Stimulated activated naive CD8-positive, alpha-beta T cell treated with anti-CD3 and anti-CD28 coated beads, Interleukin-15, Interleukin-2, amounts not matched to agents 100 ng/mL and 50 ng/mL, for 24 hours (primary cell): ENCODE results near the gene DPM3.
A peak's percentile ranks its signal among the peaks of the same experiment; 100 is the strongest.
"Not testable (repeated sequence)": the region's sequence is repeated elsewhere in the genome, so short reads cannot be mapped to it uniquely, and the experiment has no call there.

Source experiments
- H3K27ac Mint-ChIP-seq: one replicate; pipeline ENCODE4 v1.8.0; 2021; ENCODE audit warnings: mild to moderate bottlenecking, mixed read lengths
- H3K27me3 Mint-ChIP-seq: one replicate; pipeline ENCODE4 v1.8.0; 2021; ENCODE audit warnings: mixed read lengths
- H3K36me3 Mint-ChIP-seq: one replicate; pipeline ENCODE4 v1.8.0; 2021; ENCODE audit warnings: low read depth, mixed read lengths
- H3K4me1 Mint-ChIP-seq: one replicate; pipeline ENCODE4 v1.8.0; 2021; ENCODE audit warnings: low read depth, mixed read lengths
- H3K4me3 Mint-ChIP-seq: one replicate; pipeline ENCODE4 v1.8.0; 2021; ENCODE audit warnings: mild to moderate bottlenecking, mixed read lengths
- H3K9me3 Mint-ChIP-seq: one replicate; pipeline ENCODE4 v1.8.0; 2021; ENCODE audit warnings: mixed read lengths

Gene DPM3, protein sequence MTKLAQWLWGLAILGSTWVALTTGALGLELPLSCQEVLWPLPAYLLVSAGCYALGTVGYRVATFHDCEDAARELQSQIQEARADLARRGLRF

DNA sequence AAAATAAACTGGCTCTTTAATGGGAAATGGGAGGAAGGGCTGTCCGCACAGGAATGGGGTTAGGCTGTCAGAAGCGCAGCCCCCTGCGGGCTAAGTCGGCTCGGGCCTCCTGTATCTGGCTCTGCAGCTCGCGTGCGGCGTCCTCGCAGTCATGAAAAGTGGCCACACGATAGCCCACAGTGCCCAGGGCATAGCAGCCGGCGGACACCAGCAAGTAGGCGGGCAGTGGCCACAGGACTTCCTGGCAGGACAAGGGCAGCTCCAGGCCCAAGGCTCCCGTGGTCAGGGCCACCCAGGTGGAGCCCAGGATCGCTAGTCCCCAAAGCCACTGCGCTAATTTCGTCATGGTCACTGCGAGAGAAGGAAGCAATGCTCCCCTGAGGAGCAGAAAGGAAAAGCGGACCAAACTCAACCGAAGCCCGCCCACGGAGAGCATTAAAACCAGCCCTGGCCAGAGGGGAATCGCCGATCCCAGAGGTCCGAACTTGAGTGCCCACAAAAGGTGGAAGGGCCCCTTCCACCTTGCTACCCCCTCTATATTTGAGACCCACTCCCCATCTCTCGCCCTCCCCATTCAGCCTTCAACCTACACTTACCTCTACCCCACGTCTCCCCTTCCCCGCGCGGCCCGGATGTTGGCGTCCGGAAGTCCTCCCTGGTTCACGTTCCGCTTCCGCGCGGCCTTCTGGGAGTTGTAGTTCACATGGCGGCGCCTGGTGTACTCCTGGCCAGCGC lies at the start of gene DPM3:
DPM3 (minus strand) TSS at position 637 of the 735 bp plus-strand sequence; CDS start at position 346, 291 bp downstream.
- peaks cover 41% of the 10 kb centered on the region for H3K4me1 Mint-ChIP-seq
- H3K27me3 Mint-ChIP-seq: no peaks in the 10 kb centered on the region
- peak within 1 kb of the TSS; percentile 81 for H3K27ac Mint-ChIP-seq
- peak within 1 kb of the TSS; percentile 93 for H3K4me3 Mint-ChIP-seq
- peaks cover 23% of the 10 kb centered on the region for H3K36me3 Mint-ChIP-seq
- H3K9me3 Mint-ChIP-seq: no peaks in the 10 kb centered on the region

DNA sequence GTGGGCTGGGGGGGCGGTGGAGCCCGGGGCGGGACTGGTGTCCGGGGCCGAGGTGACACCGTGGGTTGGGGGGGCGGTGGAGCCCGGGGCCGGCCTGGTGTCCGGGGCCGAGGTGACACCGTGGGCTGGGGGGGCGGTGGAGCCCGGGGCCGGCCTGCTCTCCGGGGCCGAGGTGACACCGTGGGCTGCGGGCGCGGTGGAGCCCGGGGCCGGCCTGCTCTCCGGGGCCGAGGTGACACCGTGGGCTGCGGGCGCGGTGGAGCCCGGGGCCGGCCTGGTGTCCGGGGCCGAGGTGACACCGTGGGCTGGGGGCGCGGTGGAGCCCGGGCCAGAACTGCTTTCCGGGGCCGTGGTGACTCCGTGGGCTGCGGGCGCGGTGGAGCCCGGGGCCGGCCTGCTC lies 49.6 kb upstream of the DPM3 start:
- peaks cover 31% of the 10 kb centered on the region for H3K4me1 Mint-ChIP-seq
- not testable (repeated sequence) for H3K27ac Mint-ChIP-seq, H3K27me3 Mint-ChIP-seq, H3K36me3 Mint-ChIP-seq, H3K4me3 Mint-ChIP-seq, H3K9me3 Mint-ChIP-seq

DNA sequence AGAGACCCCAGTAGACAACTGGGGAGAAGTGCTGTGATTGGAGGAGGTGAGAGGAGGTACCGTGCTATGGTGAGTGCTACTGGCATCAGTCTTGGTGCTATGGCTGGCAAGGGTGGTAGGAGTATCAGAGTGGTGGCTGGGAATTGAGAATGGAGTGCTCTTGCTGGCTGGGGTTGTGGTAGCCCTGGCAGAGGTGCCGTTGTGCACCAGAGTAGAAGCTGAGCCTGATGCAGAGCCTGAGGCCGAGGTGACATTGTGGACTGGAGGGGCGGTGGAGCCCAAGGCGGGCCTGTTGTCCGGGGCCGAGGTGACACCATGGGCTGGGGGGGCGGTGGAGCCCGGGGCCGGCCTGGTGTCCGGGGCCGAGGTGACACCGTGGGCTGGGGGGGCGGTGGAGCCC lies 47.9 kb upstream of the DPM3 start:
- H3K27me3 Mint-ChIP-seq: no peaks in the 10 kb centered on the region
- H3K9me3 Mint-ChIP-seq: no peaks in the 10 kb centered on the region
- H3K36me3 Mint-ChIP-seq: no peaks in the 10 kb centered on the region
- H3K4me3 Mint-ChIP-seq: no peak overlapping the region
- H3K27ac Mint-ChIP-seq: peak overlapping the region; percentile 28
- peaks cover 21% of the 10 kb centered on the region for H3K4me1 Mint-ChIP-seq

DNA sequence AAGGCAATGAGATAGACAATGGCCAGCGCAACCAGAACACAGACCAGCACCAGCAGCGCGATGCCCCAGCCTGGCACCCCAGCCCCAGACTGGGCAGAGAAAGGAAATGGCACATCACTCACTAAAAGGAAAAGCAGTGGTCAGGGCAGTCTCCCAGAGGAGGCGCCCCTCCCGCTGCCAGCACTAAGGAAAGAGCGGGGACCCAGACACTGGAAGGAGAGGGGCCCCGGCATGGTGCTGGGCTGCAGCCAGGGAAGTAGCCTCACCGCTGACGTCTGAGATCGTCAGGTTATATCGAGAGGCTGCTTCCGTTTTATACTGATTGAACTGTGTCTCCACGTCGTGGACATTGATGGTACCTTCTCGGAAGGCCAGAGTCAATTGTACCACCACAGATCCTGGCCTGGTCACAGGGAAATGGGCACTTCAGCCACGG lies 47.1 kb upstream of the DPM3 start:
- no peak overlapping the region for H3K27ac Mint-ChIP-seq

DNA sequence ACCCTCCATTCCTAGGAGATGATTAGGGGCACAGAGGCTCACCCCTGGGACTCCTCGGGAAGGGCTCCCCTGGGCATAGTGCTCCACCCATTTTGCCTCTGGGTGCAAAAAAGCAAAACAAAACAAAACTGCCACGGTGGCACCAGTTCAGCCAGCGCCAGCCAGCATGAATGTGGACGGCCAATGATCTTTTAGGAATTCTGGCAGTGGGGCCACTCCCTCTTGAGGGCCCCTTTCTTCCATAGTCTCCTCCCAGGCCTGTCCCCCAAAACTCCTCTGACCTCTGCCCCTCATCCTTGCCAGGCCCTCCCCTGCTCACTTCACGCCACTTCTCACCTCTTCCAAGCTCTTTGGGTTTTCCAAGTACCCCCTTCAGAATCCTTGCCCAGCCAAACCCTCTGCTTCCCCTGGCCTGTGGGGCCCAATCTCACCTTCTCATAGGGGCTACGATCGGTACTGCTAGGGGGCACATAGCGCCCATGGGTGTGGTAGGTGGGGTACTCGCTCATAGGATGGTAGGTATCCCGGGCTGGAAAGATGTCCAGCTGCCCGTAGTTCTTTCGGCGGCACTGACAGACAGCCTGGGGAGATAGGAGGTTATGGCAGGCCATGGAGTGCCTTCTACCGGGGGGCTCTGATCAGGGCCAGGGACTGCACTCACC lies 46.6 kb upstream of the DPM3 start:
- H3K4me1 Mint-ChIP-seq: peaks cover 10% of the 10 kb centered on the region
- no peak overlapping the region for H3K4me3 Mint-ChIP-seq
- H3K27me3 Mint-ChIP-seq: no peaks in the 10 kb centered on the region
- H3K27ac Mint-ChIP-seq: no peak overlapping the region
- H3K9me3 Mint-ChIP-seq: no peaks in the 10 kb centered on the region
- no peaks in the 10 kb centered on the region for H3K36me3 Mint-ChIP-seq

More for the DNA sequence above, 47.1 kb upstream of the DPM3 start:
- Mint-ChIP-seq H3K36me3 (no peaks in the 10 kb centered on the region), H3K9me3 (no peaks in the 10 kb centered on the region), H3K27me3 (no peaks in the 10 kb centered on the region), H3K4me3 (no peak overlapping the region), H3K4me1 (peaks cover 15% of the 10 kb centered on the region)

DNA sequence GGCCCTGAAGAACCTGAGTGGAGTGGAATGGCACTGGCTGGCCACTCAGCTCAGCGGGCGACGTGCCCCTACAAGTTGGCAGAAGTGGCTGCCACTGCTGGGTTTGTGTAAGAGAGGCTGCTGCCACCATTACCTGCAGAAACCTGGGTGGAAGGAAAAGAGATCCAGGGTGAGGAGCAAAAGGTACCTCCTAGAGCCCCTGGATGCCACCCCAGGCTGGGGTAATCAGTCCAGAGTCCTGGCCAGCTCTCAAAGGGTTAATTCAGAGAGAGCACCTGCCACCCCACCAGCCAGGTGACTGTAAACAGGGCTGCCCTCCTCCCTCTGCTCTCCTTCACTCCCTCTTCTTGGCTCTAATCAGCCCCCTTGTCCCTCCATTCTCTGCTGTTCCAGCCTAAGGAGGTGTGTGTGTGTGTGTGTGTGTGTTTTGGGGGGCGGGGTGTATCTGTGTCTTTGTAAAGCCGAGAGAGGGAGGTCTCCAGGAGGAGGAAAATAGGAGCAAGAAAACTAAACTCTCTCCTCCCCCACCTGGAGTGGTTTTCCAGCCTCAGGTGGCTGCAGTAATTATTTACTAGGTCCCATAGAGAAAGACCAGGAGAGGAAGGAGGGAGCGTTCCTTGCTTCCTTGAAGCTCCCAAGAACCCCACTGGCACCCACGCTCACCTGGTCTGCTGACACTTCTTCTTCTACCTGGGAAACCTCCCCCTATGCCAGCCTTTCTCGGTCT lies 45.9 kb upstream of the DPM3 start:
- Mint-ChIP-seq H3K9me3 (no peaks in the 10 kb centered on the region), H3K4me3 (no peak overlapping the region), H3K4me1 (peaks cover 9% of the 10 kb centered on the region), H3K36me3 (no peaks in the 10 kb centered on the region), H3K27me3 (no peaks in the 10 kb centered on the region), H3K27ac (no peak overlapping the region)

DNA sequence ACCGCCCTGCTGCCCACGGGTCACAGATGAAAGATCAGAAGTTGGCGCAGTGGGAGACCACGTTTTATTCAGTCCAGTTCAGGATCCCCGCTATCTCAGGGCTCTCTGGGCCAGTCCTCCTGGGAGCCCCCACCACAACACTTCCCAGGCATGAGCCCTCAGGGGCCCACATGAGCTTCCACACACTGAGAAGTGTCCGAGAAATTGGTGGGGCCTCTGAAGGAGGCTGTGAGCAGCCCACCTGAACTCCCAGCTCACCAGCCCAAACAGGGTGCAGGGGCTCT lies 45.4 kb upstream of the DPM3 start:
- Mint-ChIP-seq H3K4me1 (peaks cover 9% of the 10 kb centered on the region), H3K9me3 (no peaks in the 10 kb centered on the region), H3K27ac (no peak overlapping the region), H3K4me3 (no peak overlapping the region), H3K27me3 (no peaks in the 10 kb centered on the region), H3K36me3 (no peaks in the 10 kb centered on the region)

DNA sequence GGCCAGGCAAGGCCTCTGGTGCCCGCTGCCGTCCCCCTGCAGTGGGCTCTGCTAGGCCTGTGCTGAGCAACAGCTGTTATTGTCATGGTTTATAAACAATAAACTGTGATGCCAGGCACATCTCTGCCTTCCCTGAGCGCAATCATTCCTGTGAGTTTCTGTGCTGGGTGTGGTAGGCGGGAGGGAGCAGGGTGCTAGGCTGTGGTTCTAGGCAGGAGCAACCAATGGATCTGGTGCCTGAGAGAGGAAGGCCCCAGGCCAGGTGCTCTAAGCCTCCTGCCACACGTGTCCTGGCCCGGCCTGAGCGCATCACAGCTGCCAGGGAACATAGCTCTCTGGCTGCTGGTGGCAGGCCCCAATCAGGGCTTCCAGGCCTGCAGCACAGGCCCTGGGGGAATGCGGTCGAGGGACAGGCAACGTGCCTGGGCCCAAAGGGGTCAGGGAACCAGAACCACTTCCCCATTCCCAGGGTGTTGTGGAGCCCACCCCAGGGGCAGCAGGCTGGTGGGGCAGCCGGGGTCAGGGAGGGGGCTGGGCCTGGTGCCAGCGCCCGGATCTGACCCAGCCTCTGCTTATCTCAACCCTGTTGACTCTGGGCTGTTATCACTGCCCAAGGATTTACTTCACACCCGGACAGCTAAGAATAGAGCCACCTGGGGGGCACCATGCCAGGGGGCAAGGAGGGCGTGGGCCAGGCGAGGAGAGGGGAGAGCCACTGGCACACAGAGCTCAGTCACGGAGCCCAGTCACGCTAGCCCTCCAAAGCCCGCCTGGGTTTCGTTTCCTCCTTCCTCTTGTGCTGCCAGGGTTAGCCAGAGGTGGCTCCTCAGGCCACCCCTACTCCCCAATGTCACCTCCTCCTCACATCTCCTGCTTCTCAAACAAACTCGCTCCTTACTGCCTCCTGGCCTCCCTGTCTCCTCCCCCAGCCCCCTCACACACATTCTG lies 44.8 kb upstream of the DPM3 start:
- H3K9me3 Mint-ChIP-seq: no peaks in the 10 kb centered on the region
- H3K36me3 Mint-ChIP-seq: no peaks in the 10 kb centered on the region
- no peaks in the 10 kb centered on the region for H3K27me3 Mint-ChIP-seq
- H3K27ac Mint-ChIP-seq: no peak overlapping the region
- no peak overlapping the region for H3K4me3 Mint-ChIP-seq
- H3K4me1 Mint-ChIP-seq: peaks cover 9% of the 10 kb centered on the region

DNA sequence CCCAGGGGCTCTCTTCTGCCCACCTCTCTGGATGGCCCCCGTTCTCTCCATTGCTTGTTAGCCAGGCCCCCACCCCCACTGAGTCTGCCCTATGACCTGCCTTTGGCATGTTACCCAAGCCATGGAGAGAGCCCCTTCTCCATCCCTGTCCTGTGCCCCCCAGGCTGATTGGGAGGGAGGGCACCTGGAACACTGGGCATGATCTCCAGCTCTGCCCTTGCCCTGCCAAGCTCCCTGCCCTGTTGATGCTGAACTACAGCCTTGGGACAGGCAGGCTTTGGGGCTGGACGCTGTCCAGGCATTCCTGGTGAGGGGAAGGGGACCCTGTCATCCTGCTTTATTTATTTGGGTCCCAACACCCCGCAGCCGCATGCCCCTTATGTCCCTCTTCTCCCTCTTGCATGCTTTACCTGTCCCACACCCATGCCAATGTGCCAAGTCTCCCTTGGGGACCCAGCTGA lies 44.0 kb upstream of the DPM3 start:
- no peak overlapping the region for H3K27ac Mint-ChIP-seq
- H3K27me3 Mint-ChIP-seq: no peaks in the 10 kb centered on the region
- peaks cover 9% of the 10 kb centered on the region for H3K4me1 Mint-ChIP-seq
- no peak overlapping the region for H3K4me3 Mint-ChIP-seq
- no peaks in the 10 kb centered on the region for H3K9me3 Mint-ChIP-seq
- H3K36me3 Mint-ChIP-seq: no peaks in the 10 kb centered on the region

DNA sequence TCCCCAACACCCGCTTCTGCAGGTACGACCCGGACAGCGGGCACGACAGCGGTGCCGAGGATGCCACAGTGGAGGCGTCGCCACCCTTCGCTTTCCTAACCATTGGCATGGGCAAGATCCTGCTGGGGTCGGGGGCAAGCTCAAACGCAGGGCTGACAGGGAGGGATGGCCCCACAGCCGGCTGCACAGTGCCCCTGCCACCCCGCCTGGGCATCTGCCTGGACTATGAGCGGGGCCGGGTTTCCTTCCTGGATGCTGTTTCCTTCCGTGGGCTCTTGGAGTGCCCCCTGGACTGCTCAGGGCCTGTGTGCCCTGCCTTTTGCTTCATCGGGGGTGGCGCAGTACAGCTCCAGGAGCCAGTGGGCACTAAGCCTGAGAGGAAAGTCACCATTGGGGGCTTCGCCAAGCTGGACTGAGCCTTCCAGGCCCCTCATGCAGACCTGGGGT lies 43.5 kb upstream of the DPM3 start:
- H3K4me3 Mint-ChIP-seq: no peak overlapping the region
- H3K36me3 Mint-ChIP-seq: no peaks in the 10 kb centered on the region
- H3K27ac Mint-ChIP-seq: no peak overlapping the region
- no peaks in the 10 kb centered on the region for H3K9me3 Mint-ChIP-seq
- no peaks in the 10 kb centered on the region for H3K27me3 Mint-ChIP-seq
- peaks cover 9% of the 10 kb centered on the region for H3K4me1 Mint-ChIP-seq

DNA sequence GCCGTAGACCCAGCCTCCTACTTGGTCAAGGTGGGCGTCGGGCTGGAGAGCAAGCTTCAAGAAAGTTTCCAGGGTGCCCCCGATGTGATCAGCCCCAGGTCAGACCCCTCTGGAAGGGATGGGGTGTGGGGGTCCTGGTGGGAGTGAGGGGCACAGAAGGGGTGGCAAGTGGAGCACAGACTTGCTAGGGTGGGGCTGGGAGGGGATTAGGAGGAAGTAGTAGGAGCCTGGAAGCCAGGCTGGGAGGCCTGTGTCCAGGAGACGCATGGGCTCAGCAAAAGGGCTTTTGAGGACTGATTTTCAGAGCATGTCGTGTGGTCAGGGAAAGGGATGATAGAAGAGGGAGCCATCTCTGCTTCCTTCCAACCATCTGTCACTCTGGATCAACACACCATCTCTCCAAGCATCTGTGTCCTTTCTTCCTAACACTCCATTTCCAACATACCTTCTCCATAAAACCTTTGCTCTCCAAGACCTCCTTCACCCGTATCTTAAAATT lies 41.8 kb upstream of the DPM3 start:
- Mint-ChIP-seq H3K9me3 (no peaks in the 10 kb centered on the region), H3K27ac (no peak overlapping the region), H3K27me3 (no peaks in the 10 kb centered on the region), H3K4me3 (no peak overlapping the region), H3K36me3 (peaks cover 8% of the 10 kb centered on the region), H3K4me1 (peaks cover 6% of the 10 kb centered on the region)

DNA sequence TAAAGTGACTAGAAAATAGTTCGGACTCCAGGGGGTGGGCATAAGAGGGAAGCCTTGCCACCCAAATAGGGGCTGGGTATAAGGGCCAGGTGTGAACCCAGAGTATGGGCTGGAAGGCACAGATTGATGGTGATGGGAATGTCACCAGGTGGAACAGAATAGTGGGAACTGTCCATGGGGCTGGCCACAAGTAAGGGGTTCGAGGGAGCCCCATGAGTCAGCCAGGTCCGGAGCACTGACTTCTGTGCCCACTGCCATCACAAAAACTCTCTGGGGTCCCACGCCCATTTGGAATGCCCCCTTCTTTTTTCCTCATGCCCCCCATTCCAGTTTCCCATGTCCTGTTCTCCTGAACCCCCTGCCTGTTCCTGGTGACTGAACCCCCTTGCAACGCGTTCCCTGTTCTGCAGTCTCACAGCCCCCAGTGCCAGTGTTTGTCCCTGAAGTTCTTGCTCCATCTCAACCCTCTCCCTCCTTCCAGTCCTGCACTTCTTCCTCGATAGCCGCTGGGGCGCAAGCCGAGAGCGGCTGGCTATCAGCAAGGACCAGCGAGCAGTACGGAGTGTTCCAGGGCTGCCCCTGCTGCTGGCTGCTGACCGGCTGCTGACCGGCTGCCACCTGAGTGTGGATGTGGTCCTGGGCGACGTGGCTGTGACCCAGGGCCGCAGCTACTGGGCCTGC lies 41.2 kb upstream of the DPM3 start:
- H3K4me1 Mint-ChIP-seq: peaks cover 12% of the 10 kb centered on the region
- no peaks in the 10 kb centered on the region for H3K27me3 Mint-ChIP-seq
- no peak overlapping the region for H3K27ac Mint-ChIP-seq
- no peak overlapping the region for H3K4me3 Mint-ChIP-seq
- no peaks in the 10 kb centered on the region for H3K9me3 Mint-ChIP-seq
- peaks cover 8% of the 10 kb centered on the region for H3K36me3 Mint-ChIP-seq

DNA sequence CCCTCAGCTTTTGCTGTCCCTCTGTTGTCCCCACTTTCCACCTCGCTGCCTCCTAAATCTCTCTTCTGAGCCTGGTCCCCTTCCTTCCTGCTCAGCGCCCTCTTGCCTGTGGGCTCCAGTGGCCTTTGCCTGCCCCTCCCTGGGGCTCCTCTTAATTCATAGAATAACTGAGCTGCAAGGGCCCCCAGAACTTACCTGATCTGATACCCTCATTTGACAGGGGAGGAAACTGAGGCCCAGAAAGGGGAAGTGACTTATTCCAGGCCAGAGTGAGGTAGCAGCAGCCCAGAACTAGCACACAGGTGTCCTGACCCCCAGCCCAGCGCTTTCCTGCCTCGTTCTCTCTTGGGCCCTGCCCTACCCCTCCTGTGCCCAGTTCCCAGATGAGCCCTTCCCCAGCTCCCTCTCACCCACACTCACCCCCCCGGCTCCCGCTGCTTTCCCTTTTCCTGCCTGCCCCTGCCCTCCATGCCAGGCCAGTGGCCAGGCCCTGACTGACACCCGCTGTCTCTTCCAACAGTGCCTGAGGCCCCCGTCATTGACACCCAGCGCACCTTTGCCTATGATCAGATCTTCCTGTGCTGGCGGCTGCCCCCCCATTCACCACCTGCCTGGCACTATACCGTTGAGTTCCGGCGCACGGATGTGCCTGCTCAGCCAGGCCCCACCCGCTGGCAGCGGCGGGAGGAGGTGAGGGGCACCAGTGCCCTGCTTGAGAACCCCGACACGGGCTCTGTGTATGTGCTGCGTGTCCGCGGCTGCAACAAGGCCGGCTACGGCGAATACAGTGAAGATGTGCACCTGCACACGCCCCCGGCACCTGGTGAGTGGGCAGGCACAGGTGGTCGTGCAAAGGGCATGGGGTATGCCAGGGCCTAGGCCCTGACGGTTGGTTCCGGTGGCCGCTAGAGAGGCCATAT lies 39.0 kb upstream of the DPM3 start:
- Mint-ChIP-seq H3K9me3 (no peaks in the 10 kb centered on the region), H3K36me3 (peaks cover 8% of the 10 kb centered on the region), H3K4me3 (no peak overlapping the region), H3K27me3 (no peaks in the 10 kb centered on the region), H3K27ac (no peak overlapping the region), H3K4me1 (peaks cover 26% of the 10 kb centered on the region)
